NOMO-1 treated with DMSO at 0.1 percent for 48 hours (cell line): Measurements from ENCODE around the gene BTG2.

Source experiments
- DNase-seq: peaks from one replicate; lab custom pipeline; 2025; ENCODE audit not compliant: unreplicated experiment; lab: John Stamatoyannopoulos, UW

BTG2 gene

DNA sequence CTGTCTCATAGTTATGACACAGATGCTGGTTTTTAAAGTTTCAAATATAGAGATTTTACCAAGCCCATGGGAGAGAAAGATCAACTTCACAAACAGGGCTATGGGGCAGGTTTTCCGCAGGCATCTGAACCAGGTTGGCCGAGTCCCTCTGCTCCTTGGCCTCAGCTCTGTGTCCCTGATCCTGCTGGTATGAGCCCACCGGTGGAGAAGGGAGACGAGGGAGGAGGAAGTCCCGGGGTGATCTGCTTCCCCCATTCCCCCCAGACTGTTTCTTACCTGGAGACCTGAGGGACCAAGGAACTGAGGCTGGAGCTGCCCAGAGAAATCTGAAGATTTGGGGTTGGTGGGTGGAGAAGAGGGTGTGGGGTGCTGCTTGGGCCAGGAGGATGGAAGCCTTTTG, 28.9 kb upstream of the BTG2 start:
- no peak for DNase-seq

DNA sequence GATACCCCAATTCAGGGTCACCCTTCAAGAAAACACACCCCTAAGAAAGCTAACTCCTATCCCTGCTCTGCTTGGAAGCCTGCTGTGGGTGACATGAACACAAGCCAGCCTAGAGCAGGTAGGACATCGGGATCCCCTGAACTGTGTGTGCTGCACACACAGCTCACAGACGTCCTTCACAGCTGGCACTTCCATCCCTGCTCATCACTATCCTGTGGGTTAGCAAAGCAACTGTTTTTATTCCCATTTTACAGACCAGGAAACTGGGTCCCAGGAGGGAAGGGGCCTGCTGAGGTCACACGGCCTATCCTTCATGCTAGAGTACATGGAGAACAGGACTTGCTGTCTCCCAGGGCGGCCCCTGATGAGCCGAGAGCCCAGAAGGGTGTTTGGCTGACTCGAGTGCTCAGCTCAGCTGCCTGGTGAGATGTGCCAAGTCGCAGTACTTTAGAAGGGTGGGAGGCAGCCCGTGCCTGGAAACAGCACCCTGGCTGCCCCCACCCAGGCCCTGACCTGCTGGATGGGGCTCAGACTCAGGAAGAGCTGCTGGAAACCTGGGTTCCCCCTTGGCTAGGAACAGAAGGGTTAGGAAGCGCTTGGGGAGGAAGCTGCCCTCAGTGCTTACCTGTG, 28.3 kb upstream of the BTG2 start:
- DNase-seq: no peak

DNA sequence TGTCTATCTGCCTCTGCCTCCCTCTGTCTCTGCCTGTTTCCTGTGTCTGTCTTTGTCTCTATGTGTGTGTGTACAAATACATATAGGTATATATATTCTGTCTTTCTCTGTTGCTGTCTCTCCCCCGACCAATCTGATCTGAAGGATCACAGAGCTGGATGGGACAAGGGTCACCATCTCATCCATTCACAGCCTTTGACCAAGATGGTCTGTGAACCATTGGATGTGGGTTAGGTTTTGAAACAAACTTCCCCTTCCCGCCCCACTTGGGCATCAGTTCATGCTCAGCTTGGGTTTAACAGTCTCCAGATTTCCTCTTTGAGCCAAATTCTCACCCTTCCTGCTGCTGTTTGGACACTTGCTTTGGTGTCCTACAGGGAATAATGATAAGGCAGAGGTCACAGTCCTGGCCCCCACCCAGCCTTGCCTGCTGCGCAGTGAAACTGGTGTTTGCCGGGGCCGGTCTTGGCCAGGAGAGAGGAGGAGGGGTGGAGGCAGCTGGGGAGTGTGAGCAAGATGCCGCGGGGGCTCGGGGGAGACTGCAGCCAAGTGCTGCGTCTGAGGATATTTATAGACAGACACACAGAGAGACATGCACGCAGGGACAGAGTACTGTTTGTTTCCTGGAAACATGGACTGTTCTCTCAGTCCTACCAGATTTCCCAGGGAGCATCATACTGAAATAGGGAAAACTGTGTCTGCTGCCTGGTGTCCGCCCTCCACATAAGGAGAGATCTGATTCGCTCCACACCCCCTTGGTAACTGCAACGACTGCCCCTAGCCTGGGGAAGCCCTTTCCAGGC, 27.0 kb upstream of the BTG2 start:
- DNase-seq: peak; percentile 54

DNA sequence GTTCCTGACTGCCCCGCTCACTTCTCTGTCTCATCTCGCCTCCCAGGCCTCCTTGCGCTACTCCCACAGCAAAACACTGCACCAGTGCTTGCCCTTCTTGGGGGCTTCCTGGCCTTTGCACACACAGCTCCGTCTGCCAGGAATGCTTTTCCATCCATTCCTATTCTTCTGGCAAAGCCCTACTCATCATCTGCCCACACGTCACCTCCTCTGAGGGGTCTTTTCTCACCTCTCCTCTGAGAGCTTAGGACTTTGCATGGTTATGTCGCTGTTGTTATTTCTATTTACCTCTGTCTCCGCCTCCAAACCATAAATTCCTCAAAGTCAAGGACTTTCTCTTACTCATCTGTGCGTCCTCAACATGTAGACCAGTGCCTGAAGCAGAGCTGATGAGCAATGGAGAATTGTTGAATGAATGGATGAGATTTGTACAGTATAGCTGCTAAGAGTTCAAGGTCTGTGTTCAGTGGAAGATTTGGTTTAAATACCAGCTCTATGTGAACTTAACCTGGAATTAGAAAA, 26.4 kb upstream of the BTG2 start:
- DNase-seq: no peak

DNA sequence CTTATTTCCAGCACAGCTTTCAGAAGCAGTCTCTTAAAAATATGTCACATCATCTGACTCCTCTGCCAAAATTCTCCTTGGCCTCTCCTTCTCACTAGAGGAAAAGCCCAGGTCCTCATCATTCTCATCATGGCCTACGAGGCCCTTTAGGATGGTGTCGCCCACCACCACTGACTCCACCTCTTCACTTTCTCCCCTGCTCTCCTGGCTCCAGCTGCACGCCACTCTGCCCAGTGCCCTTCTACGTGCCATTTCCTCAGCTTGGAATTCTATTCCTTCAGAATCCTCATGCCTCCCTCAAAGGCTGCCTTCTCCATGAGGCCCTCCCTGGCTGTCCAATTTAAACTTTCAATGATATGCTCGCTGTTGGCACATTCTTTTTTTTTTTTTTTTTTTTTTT, 25.3 kb upstream of the BTG2 start:
- DNase-seq: no peak

DNA sequence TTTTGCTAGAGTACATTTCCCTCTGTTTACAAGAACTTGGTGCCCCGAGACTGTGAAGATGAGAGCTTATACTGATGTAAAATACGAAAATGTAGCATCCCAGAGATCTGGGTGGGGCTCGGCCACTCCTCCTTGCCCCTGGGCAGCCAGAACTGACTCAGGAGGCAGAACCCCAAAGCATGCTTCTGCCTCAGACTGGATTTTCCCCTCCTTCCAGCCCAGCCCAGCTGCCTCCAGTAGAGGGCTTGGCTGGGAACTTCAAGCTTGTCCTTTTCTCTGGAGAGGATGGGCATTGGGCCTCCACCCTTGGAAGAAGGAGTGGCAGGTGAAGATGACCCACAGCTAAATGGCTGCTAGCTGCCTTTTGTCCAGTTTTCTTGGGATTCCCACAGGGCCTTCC, 24.3 kb upstream of the BTG2 start:
- DNase-seq: no peak

DNA sequence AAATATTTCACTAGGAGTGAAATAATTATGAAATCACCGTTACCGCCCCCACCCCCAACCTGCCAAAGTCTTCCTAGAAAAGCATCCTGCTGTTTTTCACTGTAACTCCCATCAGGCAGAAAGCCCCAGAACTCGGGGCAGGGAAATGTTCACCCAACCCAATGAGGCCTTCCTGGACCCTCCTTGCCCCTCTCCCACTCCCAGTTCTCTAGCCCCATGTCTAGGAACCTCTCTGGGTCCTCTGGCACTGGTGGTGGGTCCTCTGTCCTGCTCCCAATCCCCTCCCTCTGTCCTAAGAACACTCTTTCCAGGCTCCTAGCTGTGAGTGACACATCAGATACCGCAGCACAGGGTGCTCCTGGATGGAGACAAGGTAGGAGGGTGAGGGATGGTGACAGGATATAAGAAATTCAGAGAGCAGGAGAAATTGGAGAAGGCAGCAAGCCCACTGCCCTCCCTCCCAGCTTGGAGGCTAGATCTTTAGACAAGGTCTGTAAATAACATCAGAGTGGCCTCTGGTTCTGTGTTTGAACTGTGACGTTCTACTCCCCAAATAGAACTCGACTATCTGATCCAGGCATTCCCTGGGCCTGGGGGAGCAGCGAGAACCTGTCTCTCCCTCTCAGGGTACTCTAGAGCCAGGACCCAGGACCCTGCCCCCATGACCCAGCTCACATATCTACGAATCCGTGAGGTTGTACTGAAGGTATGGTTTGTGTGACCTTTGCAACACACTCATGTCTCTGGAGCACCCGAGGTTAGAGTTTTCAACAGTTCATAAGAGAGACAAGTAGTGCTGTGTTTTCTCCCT, 23.3 kb upstream of the BTG2 start:
- no peak for DNase-seq

DNA sequence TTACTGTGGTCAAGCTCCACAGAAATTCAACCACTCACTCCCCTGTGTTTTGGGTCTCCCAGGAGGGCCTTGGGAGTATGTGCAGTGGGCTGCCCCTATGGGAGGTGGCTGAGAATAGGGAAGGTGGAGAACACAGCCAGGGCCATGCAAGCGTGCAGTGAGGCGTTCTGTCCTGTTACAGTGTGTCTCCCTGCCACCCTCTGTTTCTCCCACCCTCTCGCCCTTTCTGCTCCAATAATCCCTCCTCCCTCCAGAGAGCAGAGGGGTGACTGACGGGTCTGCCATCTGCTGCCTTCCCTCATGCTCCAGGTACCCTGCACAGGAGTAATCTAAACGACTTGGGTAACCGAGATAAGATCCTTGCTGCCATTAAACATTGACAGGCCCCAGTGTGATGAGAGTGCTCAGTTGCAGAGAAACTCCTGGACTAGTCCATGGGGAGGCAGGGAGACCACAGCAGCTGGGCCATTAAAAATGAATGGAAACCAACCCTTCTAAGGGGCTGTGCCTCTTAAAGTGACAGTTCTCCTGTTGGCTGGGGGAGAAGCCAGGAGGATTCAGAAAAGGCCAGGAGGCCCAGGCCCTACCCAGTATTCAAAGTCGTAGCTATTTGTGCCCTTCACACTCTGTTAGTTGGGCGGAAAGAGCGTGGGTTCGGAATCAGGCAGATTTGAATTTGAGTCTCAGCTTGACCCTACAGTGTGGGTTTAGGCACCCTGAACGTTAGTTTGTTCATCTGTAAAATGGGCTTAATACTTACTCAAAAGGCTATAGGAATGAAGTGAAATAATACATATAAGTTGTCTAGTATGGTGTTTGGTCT, 22.4 kb upstream of the BTG2 start:
- no peak for DNase-seq

DNA sequence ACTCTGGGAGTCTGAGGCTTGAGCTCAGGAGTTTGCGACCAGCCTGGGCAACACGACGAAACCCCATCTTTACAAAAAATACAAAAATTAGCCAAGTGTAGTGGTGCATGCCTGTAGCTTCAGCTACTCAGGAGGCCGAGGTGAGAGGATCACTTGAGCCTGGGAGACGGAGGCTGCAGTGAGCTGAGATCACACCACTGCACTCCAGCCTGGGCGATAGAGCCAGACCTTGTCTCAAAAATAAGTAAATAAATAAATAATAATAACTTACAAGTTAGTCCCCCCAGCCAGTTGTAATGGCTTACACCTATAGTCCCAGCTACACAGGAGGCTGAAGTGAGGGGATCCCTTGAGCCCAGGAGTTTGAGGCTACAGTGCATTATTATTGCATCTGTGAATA, 21.7 kb upstream of the BTG2 start:
- DNase-seq: no peak

DNA sequence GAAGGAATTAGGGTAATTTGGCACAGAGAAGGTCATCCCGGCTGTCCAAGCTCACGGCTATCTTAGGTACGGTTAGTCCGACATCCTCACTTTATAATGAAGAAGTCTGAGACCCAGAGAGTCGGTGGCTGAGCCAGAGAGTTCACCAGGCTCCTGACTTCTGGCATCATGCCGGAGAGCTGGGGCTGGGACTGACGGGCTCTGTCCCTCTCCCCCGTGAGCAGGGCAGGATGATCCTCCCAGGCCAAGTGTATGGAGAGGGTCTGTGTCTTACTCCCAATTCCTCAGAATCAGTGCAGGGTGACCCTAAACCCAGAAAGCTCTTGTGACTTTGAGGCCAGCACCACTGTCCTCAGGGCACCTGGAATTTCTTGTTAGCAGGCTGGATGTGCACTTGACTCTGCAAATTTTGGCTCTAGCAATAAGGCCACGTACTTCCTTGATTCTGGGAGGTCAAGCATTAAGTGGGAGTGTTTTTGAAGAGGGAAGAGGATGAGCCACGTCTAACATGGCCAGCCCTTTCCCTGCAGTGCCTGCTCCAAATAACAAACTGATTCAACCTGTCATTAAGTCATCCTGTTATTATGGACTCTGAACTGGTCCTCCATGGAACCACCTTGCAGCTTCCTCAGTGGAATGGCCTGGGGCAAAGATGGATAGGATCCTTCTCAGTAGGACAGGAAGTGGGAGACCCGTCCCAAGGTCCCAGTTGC, 20.8 kb upstream of the BTG2 start:
- no peak for DNase-seq

DNA sequence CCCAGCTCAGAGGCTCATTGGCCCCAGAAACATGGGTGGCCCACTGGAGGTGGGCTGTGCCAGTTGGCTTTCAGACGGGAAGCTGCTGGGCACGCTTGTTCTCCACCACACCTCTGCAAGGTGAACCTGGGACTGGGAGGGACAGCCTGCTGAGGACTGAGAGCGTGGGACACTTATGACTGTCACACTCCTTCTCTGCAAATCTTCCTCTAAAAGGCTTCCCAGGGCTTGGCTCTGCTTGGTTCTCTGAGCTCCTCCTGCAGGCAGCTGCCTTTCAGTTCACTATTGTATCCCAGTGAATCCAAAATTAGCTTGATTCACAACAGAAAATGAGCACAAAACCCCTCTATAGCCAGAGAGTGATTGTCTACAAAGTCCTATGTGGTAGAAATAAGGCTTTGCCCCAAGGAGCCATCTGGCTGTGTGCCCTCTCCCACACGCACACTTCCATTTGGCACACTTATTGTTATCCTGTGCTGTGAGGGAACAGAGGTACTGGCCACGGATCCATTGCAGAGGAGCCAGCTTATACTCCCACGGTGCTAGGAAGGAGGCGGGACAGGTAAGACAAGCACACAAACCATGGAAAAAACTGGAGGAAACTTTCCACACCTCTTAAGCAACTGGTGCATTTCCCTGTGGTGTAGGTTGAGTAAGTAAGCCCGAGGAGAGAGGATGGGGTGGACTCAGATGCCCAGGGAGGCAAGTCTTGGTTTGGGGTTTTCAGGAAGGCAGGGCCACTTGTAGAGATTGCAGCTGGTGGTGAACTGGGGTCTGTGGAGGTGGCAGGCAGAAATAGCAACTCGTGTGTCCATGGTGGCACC, 18.9 kb upstream of the BTG2 start:
- DNase-seq: no peak

DNA sequence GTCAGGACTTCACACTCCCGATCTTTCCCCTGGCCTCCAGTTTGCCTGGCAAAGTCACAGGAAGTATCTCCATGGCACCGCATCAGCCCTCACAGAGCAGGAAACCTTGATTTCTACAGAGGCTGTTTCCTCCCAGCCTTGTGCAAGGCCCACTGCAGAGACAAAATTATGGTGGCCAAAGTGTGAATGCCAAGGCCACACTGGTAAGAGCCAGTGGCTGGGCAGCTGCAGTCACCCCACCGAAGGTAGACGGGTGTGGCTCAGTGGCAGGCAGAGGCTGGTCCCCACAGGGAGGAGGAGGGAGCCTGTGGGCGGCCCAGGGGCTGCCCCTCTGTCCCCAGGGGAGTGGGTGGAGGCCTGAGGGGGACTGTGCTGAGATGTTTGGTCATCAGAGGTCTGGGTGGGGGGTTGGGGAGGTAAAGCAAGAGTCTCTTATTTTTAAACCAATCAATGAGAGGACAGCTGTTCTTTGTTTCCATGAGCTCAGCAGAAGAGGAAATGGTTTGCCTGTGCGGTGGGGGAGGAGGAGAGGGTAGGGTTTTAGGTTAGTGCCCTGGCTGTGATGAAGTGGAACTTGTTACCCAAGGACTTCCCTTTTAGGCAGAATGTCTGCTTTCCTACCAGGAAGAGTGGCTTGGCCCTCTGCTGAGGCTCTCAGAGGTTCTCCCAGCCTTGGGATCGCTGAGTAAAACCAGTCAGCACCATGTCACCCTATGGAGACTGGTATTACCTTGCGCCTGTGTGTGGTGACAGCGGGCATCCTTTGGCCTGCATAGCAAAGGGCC, 18.0 kb upstream of the BTG2 start:
- DNase-seq: peak; percentile 99

DNA sequence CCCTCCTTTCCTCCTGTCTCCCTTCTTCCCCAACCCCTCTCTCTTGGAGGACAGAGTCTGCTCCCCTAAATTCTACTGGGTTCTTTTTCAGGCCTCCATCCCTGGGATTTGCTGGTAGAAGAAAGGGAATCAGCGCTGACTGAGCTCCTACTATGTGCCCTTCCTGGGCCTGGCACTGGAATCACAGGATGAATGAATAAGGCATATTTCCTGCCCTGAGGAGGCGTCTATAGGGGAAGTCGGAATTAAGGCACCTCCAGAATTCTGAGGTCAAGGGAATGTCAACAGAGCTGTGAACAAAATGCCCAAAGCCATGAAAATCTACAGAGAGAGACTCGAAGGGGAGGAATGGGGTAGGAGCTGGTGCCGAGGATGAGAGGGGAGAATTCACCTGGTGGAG, 17.4 kb upstream of the BTG2 start:
- no peak for DNase-seq

DNA sequence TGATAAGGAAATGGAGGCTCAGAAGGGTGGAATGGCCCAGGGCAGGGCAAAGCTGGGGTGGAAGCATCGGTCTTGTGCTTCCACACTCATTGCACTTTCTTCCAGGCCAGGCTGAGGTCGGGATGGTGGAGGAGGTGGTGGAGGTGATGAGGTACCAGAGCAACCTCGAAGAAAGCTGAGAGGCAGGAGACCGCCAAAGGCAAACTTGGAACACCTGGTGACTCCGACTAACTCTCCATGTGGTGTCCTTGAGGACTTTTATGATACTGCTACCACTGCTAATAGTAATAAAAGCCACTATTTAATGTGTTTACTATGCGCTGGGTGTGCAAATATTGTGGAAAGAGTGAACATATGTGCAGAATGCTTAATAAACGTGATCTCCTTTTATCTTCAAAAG, 16.9 kb upstream of the BTG2 start:
- DNase-seq: no peak

DNA sequence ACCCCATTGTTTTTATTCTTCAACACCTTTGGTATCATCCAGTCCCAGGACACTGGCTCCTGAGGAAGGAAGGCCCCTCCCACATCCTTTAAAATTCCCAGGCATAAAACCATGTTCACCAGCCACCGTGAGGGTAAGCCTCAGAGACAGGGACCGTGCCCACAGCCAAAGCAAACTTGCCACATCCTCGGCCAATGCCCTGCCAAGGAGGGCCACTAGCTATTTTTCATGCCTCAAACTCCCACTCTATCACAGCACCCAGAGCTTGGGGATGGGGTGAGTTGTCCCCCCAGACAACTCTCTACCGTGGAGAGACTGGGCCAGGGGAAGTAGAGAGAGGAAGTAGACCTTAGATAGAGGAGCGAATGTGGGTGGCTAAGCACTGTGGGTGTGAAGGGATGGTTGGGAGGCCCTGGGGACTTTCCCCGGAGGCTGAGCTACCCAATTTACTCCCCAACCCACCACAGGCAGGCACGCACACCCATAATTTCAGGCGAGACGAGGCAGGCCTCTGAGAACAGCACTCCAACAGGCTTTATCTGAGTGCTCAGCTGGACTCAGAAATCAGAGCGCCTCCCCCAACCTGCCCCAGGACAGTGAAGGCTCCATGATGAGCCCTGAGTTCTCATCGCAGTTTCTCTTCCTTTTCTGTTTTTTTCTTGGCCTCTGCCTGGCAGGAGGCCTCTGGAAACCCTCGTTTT, 15.9 kb upstream of the BTG2 start:
- DNase-seq: peak; percentile 94

DNA sequence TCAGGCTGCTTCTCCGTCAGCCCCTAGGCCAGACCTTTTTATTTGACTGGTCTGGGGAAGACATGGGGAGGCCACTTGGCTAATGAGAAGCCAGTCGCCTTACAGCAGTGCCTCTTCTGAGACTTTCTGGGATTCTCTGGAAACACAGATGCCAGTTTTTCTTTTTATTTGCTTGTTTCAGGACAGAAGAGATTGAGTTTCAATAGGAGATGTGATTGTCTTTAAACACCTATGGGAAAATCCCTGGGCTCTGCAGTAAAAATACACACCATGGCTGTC, 15.4 kb upstream of the BTG2 start:
- DNase-seq: no peak

DNA sequence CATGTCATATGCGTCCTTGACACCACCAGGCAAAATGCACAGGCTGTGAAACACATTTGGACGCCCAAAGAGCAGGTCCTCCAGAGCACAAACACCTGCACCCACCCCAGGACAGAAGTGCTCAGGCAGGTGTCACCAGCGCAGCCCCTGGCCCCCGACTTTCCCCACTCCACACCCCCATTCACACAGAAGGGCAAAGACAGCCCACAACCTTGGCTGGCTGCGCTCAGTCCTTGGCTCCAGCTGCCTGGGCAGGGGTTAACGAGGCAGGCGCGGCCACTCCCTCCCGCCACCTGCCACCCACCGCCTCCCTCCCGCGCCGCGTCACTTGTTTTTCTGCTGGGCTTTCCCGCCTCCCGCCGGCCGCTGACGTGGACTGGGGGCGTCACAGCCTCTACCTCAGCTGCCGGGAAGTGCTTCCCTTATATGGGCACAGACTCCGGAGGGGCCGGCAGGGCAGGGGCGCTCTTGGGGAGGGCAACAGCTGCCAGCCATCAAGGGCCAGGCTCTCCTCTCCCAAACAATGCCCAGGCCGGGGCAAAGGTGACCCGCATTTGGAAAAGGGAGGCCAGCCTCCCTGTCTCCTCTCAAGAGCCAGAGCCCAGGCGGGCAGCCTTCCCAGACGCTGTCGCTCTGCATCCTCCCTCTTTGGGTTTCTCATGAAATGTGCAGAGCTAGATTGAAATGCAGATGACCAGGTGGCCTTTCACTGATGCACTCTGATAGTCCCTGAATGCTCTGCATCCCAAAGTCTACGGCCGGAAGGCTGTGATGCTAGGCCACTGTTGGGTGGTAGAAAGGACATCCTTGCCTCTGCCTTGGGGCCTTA, 14.8 kb upstream of the BTG2 start:
- DNase-seq: peak; percentile 80
